H1 (cell line): ENCODE data around the gene ABCG8. TPM values are rescaled to one million over a fixed set of nuclear protein-coding genes. Genes with fewer than 3 reads are reported as not detected.

Experiments
- CEBPB ChIP-seq: IDR thresholded peaks from 2 replicates; pipeline ENCODE4 v1.6.1; 2012; ENCODE audit warnings: low read depth, low read length
- EP300 ChIP-seq, 2 experiments: IDR thresholded peaks; 1 replicate in 1 of 2; 2 replicates in 1 of 2; pipeline ENCODE4 v1.6.1; 2011 to 2012; ENCODE audit warnings: low read depth in 2 of 2, low read length in 2 of 2, mild to moderate bottlenecking in 2 of 2, borderline replicate concordance in 1 of 2, inconsistent platforms in 1 of 2, moderate library complexity in 1 of 2
- FOSL1 ChIP-seq: IDR thresholded peaks from 2 replicates; pipeline ENCODE4 v1.6.1; 2011; ENCODE audit warnings: mild to moderate bottlenecking, low read depth, low read length, moderate library complexity; ENCODE audit not compliant: insufficient read depth
- JUND ChIP-seq: IDR thresholded peaks from 2 replicates; pipeline ENCODE4 v1.6.1; 2011; ENCODE audit warnings: mild to moderate bottlenecking, improper control_type of control experiment, low read length
- TAF1 ChIP-seq: IDR thresholded peaks from 2 replicates; pipeline ENCODE4 v1.6.1; 2011; ENCODE audit warnings: mild to moderate bottlenecking, low read depth, low read length
- polyA plus RNA-seq, 7 experiments: library from polyadenylated mRNA; depleted of rRNA in 3 of 7; stranded (reverse) in 5 of 7; unstranded in 2 of 7; fragments of >200 nt in 5 of 7; fragments of 200-250 nt in 2 of 7; gene quantifications; 1 replicate in 5 of 7; 2 replicates in 1 of 7; 4 replicates in 1 of 7; pipeline versions ENCODE4 v1.2.1 to v1.2.3, GENCODE V29; 2011 to 2013; ENCODE audit warnings: missing spikeins in 2 of 7, mixed read lengths in 2 of 7
- total RNA-seq: library from RNA; stranded (reverse); fragmentation: NEBNext Ultra II Directional; extraction: Animal tissue kit (Norgen Biotek cat#: 25700); gene quantifications from 2 replicates; pipeline ENCODE4 v1.2.1, GENCODE V29; 2021

Gene ABCG8
- total and polyA plus RNA-seq, 2 of the 8 experiments (the other 6 are each of a cell fraction or from before 2014, with no cell fraction given): not detected

GRCh38 chr2:43884689-43885088, 45.9 kb downstream of the ABCG8 start (continued):
- no peak for TF ChIP-seq EP300 (IDR thresholded peaks at IDR 0.05; ENCODE audit: borderline replicate concordance in 1 of 2, low read depth in 2 of 2, low read length in 2 of 2)
- TF ChIP-seq TAF1: no peak
- TF ChIP-seq JUND: no peak
- no peak for TF ChIP-seq FOSL1
- TF ChIP-seq CEBPB: no peak
